Endothelial cell of umbilical vein (primary cell): ENCODE measurements around the gene EFCAB8. TPM values are rescaled to one million over a fixed set of nuclear protein-coding genes. Genes with fewer than 3 reads are reported as not detected.

Experiments
- BruUV-seq: library from RNA; stranded (reverse); fragments of 400-500 nt; replicated peaks from 2 replicates; lab custom pipeline; 2021; lab: Mats Ljungman, UMichigan
- CTCF ChIA-PET: fragments of 300-600, 350-600 bp; sonication (Branson Sonifier 250); formaldehyde crosslinking; loops from one replicate; lab custom pipeline; 2021; ENCODE audit warnings: antibody characterized with exemption, inconsistent platforms; lab: Charles Lee
- POLR2A ChIA-PET: fragments of 300-600, 350-600 bp; sonication (Branson Sonifier 250); formaldehyde crosslinking; loops from one replicate; lab custom pipeline; 2021; ENCODE audit warnings: antibody characterized with exemption, inconsistent platforms; lab: Charles Lee
- DNase-seq: peaks from one replicate; pipeline ENCODE4 v3.0.0-alpha.2; 2011; ENCODE audit warnings: low read depth, low spot score
- FAIRE-seq: peaks from 2 replicates; lab custom pipeline; 2011; peaks lifted over from hg19 to GRCh38; lab: Jason Lieb, UNC
- H2AFZ ChIP-seq: 2 replicates; pipeline ENCODE4 v1.6.0; 2012; ENCODE audit warnings: low read depth, low read length, control low read depth, inconsistent platforms
- H3K27ac ChIP-seq: 2 replicates; pipeline ENCODE4 v1.5.1; 2011; ENCODE audit warnings: low read depth, mild to moderate bottlenecking, control low read depth, low read length, moderate library complexity; ENCODE audit not compliant: insufficient read depth
- H3K27me3 ChIP-seq, 2 experiments: 2 replicates each; pipeline versions ENCODE4 v1.6.0 to v1.6.1; 2011; ENCODE audit warnings: low read length in 2 of 2, mixed read lengths in 1 of 2; ENCODE audit not compliant: control insufficient read depth in 2 of 2, insufficient read depth in 2 of 2
- H3K36me3 ChIP-seq, 2 experiments: 2 replicates in 1 of 2; 3 replicates in 1 of 2; pipeline ENCODE4 v1.5.1; 2011; ENCODE audit warnings: low read length in 2 of 2, mild to moderate bottlenecking in 1 of 2, moderate library complexity in 1 of 2; ENCODE audit not compliant: control insufficient read depth in 2 of 2, insufficient read depth in 2 of 2; ENCODE audit errors: extremely low read depth in 1 of 2
- H3K4me1 ChIP-seq: 3 replicates; pipeline ENCODE4 v1.5.1; 2011; ENCODE audit warnings: mild to moderate bottlenecking, low read length; ENCODE audit not compliant: control insufficient read depth, insufficient read depth; ENCODE audit errors: extremely low read depth
- H3K4me2 ChIP-seq: 2 replicates; pipeline ENCODE4 v1.6.1; 2011; ENCODE audit warnings: low read length, control low read depth, mixed read lengths; ENCODE audit not compliant: insufficient read depth
- H3K4me3 ChIP-seq, 3 experiments: fragments of 200-600 bp in 1 of 3; sonication (generic), shearing (Covaris generic) in 1 of 3; replicated peaks in 1 of 3; 2 replicates each; pipeline ENCODE4 v1.5.1; 2011 to 2016; ENCODE audit warnings: control low read depth in 3 of 3, low read length in 3 of 3, mild to moderate bottlenecking in 2 of 3, inconsistent platforms in 1 of 3, low read depth in 1 of 3, moderate library complexity in 1 of 3; ENCODE audit not compliant: insufficient read depth in 1 of 3
- H3K79me2 ChIP-seq: 2 replicates; pipeline ENCODE4 v1.6.0; 2012; ENCODE audit warnings: low read length, inconsistent platforms; ENCODE audit not compliant: control insufficient read depth, insufficient read depth
- H3K9ac ChIP-seq: replicated peaks from 2 replicates; pipeline ENCODE3; 2011; ENCODE audit warnings: low read length, control low read depth; ENCODE audit not compliant: insufficient read depth; ENCODE audit errors: extremely low read depth
- H3K9me1 ChIP-seq: replicated peaks from 3 replicates; pipeline ENCODE4 v1.6.0; 2011; ENCODE audit warnings: mild to moderate bottlenecking, low read length; ENCODE audit not compliant: control insufficient read depth, insufficient read depth; ENCODE audit errors: extremely low read depth
- H3K9me3 ChIP-seq: replicated peaks from 2 replicates; pipeline ENCODE4 v1.5.1; 2012; ENCODE audit warnings: low read length, inconsistent platforms; ENCODE audit not compliant: control insufficient read depth, insufficient read depth
- H4K20me1 ChIP-seq: replicated peaks from 2 replicates; pipeline ENCODE3; 2011; ENCODE audit warnings: mild to moderate bottlenecking, low read length; ENCODE audit not compliant: control insufficient read depth, insufficient read depth; ENCODE audit errors: extremely low read depth
- CTCF ChIP-seq, 2 donors: IDR thresholded peaks; 1 replicate in 1 of 2; 2 replicates in 1 of 2; pipeline ENCODE4 v1.5.1; 2011; ENCODE audit warnings: low read length in 2 of 2, mild to moderate bottlenecking in 2 of 2, moderate library complexity in 2 of 2, control low read depth in 1 of 2, inconsistent platforms in 1 of 2, low read depth in 1 of 2; ENCODE audit not compliant: insufficient read depth in 1 of 2; ENCODE audit errors: extremely low read depth in 1 of 2
- FOS ChIP-seq: IDR thresholded peaks from 2 replicates; pipeline ENCODE4 v1.6.1; 2011; ENCODE audit warnings: mild to moderate bottlenecking, low read length, moderate library complexity, borderline replicate concordance; ENCODE audit not compliant: insufficient read depth
- GATA2 ChIP-seq: IDR thresholded peaks from 2 replicates; pipeline ENCODE4 v1.7.0; 2011; ENCODE audit warnings: low read depth, mild to moderate bottlenecking, moderate library complexity, mixed read lengths, low read length; ENCODE audit not compliant: insufficient read length, insufficient read depth
- MYC ChIP-seq: IDR thresholded peaks from one replicate; pipeline ENCODE4 v1.6.1; 2011; ENCODE audit warnings: mild to moderate bottlenecking, low read depth, low read length
- POLR2A ChIP-seq: IDR thresholded peaks from 2 replicates; pipeline ENCODE4 v1.6.1; 2012; ENCODE audit warnings: low read depth, mild to moderate bottlenecking, control low read depth, low read length
- POLR2AphosphoS5 ChIP-seq: IDR thresholded peaks from 2 replicates; pipeline ENCODE4 v1.6.1; 2012; ENCODE audit warnings: low read depth, mild to moderate bottlenecking, control low read depth, low read length, moderate library complexity; ENCODE audit not compliant: insufficient read depth
- dilution Hi-C: fragments of 300-500 bp; cut with MboI; formaldehyde crosslinking; loops from one replicate; pipeline ENCODE4 v1.15.0; 2019; ENCODE audit warnings: low sequenced_read_pairs; ENCODE audit not compliant: extremely low pct_ligation_motif_present
- intact Hi-C: fragments of 100-400 bp; cut with micrococcal nuclease; formaldehyde crosslinking; loops from one replicate; pipeline ENCODE4 v1.10.0; 2022
- polyA plus RNA-seq, 4 experiments: library from polyadenylated mRNA; depleted of rRNA in 3 of 4; stranded (reverse) in 3 of 4; unstranded in 1 of 4; fragments of >200 nt; gene quantifications; 2 replicates each; pipeline versions ENCODE4 v1.2.1 to v1.2.3, GENCODE V29; 2011 to 2012; ENCODE audit warnings: missing spikeins in 1 of 4
- total RNA-seq: library from RNA; stranded (reverse); gene quantifications from 2 replicates; pipeline ENCODE4 v1.2.3, GENCODE V29; 2021

Gene EFCAB8
- total and polyA plus RNA-seq, 2 donors (not counting 3 experiments of a cell fraction or from before 2014, with no cell fraction given): 0.01 to 0.31 TPM

- Histone ChIP-seq H3K4me3 (no peak overlapping the region), H3K27ac (no peak overlapping the region), H3K36me3 (no peaks in the 10 kb centered on the region), H3K9ac (no peak overlapping the region), H3K4me1 (no peaks in the 10 kb centered on the region), H3K27me3 (peaks cover 2 to 4% of the 10 kb centered on the region in 2 experiments), H2AFZ (no peak overlapping the region), H4K20me1 (no peaks in the 10 kb centered on the region), H3K79me2 (no peaks in the 10 kb centered on the region), H3K9me1 (no peaks in the 10 kb centered on the region), H3K4me2 (no peak overlapping the region), H3K9me3 (no peaks in the 10 kb centered on the region)
- dilution Hi-C loops: no loop called here
- POLR2A ChIA-PET: no interaction called here
- intact Hi-C loops: no loop called here
- DNase-seq: no peak
- no peak for TF ChIP-seq POLR2AphosphoS5
- no peak for TF ChIP-seq POLR2A
- BruUV-seq: no TSS peak
- CTCF ChIA-PET: no interaction called here
- no peak for FAIRE-seq
Measured at GRCh38 chr20:32991383-32991782, 132.7 kb downstream of the EFCAB8 start.

GRCh38 chr20:32991792-32992641, 133.3 kb downstream of the EFCAB8 start:
- POLR2A ChIA-PET: no interaction called here
- peaks cover 2 to 4% of the 10 kb centered on the region in 2 experiments for H3K27me3 ChIP-seq
- DNase-seq (no peak), FAIRE-seq (no peak)
- dilution Hi-C loops: no loop called here
- H3K4me1 ChIP-seq: no peaks in the 10 kb centered on the region
- no peaks in the 10 kb centered on the region for H3K9me1 ChIP-seq
- CTCF ChIA-PET: no interaction called here
- TF ChIP-seq GATA2 (no peak), FOS (no peak), MYC (no peak), CTCF (IDR thresholded peaks at IDR 0.05; ENCODE audit: extremely low read depth in 1 of 2, insufficient read depth in 1 of 2, low read depth in 1 of 2, low read length in 2 of 2) (no peak)
- H3K27ac ChIP-seq: no peak overlapping the region
- H3K79me2 ChIP-seq: no peaks in the 10 kb centered on the region
- no peaks in the 10 kb centered on the region for H3K9me3 ChIP-seq
- H2AFZ ChIP-seq: no peak overlapping the region
- H3K36me3 ChIP-seq: no peaks in the 10 kb centered on the region
- no peak overlapping the region for H3K4me3 ChIP-seq
- no peak overlapping the region for H3K4me2 ChIP-seq
- no peak overlapping the region for H3K9ac ChIP-seq
- intact Hi-C loops: no loop called here
- no peaks in the 10 kb centered on the region for H4K20me1 ChIP-seq
- BruUV-seq: no TSS peak
